SK-N-SH (cell line): ENCODE measurements around the gene MANEAL. TPM values are rescaled to one million over a fixed set of nuclear protein-coding genes. Genes with fewer than 3 reads are reported as not detected.
A peak's percentile ranks its signal among the peaks of the same experiment; 100 is the strongest.

Experiments
- CTCF ChIA-PET: fragments of 300-600, 350-600 bp; formaldehyde crosslinking; extraction: SDS; loops from one replicate; lab custom pipeline; 2021; lab: Yijun Ruan, JAX
- POLR2A ChIA-PET: fragments of 350-600 bp; sonication (Branson Sonifier 250); formaldehyde crosslinking; extraction: SDS; loops from one replicate; lab custom pipeline; 2020; ENCODE audit warnings: antibody characterized with exemption, inconsistent platforms; lab: Yijun Ruan, JAX
- DNase-seq: peaks from one replicate; pipeline ENCODE4 v3.0.0; 2012
- H2AFZ ChIP-seq: fragments of 200-600 bp; sonication (generic); 2 replicates; pipeline ENCODE4 v1.8.1; 2016; ENCODE audit warnings: antibody characterized with exemption, mild to moderate bottlenecking, low read depth
- H3F3A ChIP-seq: fragments of 200-600 bp; sonication (generic); replicated peaks from 2 replicates; pipeline ENCODE3; 2016; ENCODE audit warnings: antibody characterized with exemption, mild to moderate bottlenecking; ENCODE audit not compliant: insufficient read depth
- H3K27ac ChIP-seq, 2 experiments: fragments of 200-500 bp in 1 of 2; fragments of 200-600 bp in 1 of 2; sonication (Bioruptor generic) in 1 of 2; sonication (generic), shearing (Covaris generic) in 1 of 2; 2 replicates each; pipeline versions ENCODE4 v1.5.1 to v1.6.1; 2014 to 2016; ENCODE audit warnings: low read depth in 2 of 2, inconsistent platforms in 1 of 2, low read length in 1 of 2, mild to moderate bottlenecking in 1 of 2, mixed read lengths in 1 of 2
- H3K27me3 ChIP-seq: fragments of 200-600 bp; sonication (generic), shearing (Covaris generic); 2 replicates; pipeline ENCODE4 v1.6.1; 2016; ENCODE audit warnings: mixed run types; ENCODE audit not compliant: insufficient read depth
- H3K36me3 ChIP-seq, 2 experiments: fragments of 200-500 bp in 1 of 2; fragments of 200-600 bp in 1 of 2; sonication (Bioruptor generic) in 1 of 2; sonication (generic) in 1 of 2; replicated peaks in 1 of 2; 2 replicates each; pipeline versions ENCODE3 to v1.5.1; 2014 to 2016; ENCODE audit warnings: low read length in 1 of 2, mild to moderate bottlenecking in 1 of 2; ENCODE audit not compliant: insufficient read depth in 2 of 2, control insufficient read depth in 1 of 2
- H3K4me1 ChIP-seq, 2 experiments: fragments of 200-500 bp in 1 of 2; fragments of 200-600 bp in 1 of 2; sonication (Bioruptor generic) in 1 of 2; sonication (generic), shearing (Covaris generic) in 1 of 2; 2 replicates each; pipeline versions ENCODE4 v1.5.1 to v1.6.1; 2014 to 2016; ENCODE audit warnings: low read depth in 1 of 2, low read length in 1 of 2, mixed run types in 1 of 2; ENCODE audit not compliant: insufficient read depth in 2 of 2, control insufficient read depth in 1 of 2
- H3K4me2 ChIP-seq: fragments of 200-600 bp; sonication (generic), shearing (Covaris generic); 2 replicates; pipeline ENCODE4 v1.6.1; 2017; ENCODE audit warnings: mixed run types
- H3K4me3 ChIP-seq, 2 experiments: fragments of 200-500 bp in 1 of 2; fragments of 200-600 bp in 1 of 2; sonication (Bioruptor generic) in 1 of 2; sonication (generic), shearing (Covaris generic) in 1 of 2; 2 replicates each; pipeline versions ENCODE4 v1.5.1 to v1.8.1; 2014 to 2016; ENCODE audit warnings: low read depth in 2 of 2, inconsistent platforms in 1 of 2, low read length in 1 of 2, mild to moderate bottlenecking in 1 of 2, mixed read lengths in 1 of 2, moderate library complexity in 1 of 2
- H3K79me2 ChIP-seq: fragments of 200-600 bp; sonication (generic); 2 replicates; pipeline ENCODE4 v1.8.1; 2017; ENCODE audit warnings: mild to moderate bottlenecking; ENCODE audit not compliant: insufficient read depth
- H3K9ac ChIP-seq: fragments of 200-600 bp; sonication (generic); 2 replicates; pipeline ENCODE4 v1.6.1; 2017; ENCODE audit warnings: mixed run types
- H3K9me2 ChIP-seq: fragments of 200-600 bp; sonication (generic); 2 replicates; pipeline ENCODE4 v1.6.1; 2017; ENCODE audit warnings: mixed run types
- H3K9me3 ChIP-seq: fragments of 200-600 bp; sonication (generic); 2 replicates; pipeline ENCODE4 v1.6.1; 2017; ENCODE audit warnings: mixed run types, mild to moderate bottlenecking, moderate library complexity
- H4K20me1 ChIP-seq: fragments of 200-600 bp; sonication (generic); 2 replicates; pipeline ENCODE4 v1.6.1; 2017; ENCODE audit warnings: mild to moderate bottlenecking, mixed run types; ENCODE audit not compliant: insufficient read depth
- CHD2 ChIP-seq: fragments of 150-350 bp; IDR thresholded peaks from 2 replicates; pipeline ENCODE4 v1.6.1; 2018; ENCODE audit warnings: low read length; ENCODE audit not compliant: partially characterized antibody
- MXI1 ChIP-seq: IDR thresholded peaks from 2 replicates; pipeline ENCODE4 v1.6.1; 2012; ENCODE audit warnings: mild to moderate bottlenecking, low read depth, low read length, improper control_type of control experiment
- RFX5 ChIP-seq: IDR thresholded peaks from 2 replicates; pipeline ENCODE4 v1.6.1; 2012; ENCODE audit warnings: mild to moderate bottlenecking, improper control_type of control experiment, low read length
- SIN3A ChIP-seq: IDR thresholded peaks from 2 replicates; pipeline ENCODE4 v1.6.1; 2012; ENCODE audit warnings: low read depth, mild to moderate bottlenecking, low read length, moderate library complexity, borderline replicate concordance
- SMC3 ChIP-seq: IDR thresholded peaks from 2 replicates; pipeline ENCODE4 v1.6.1; 2012; ENCODE audit warnings: low read depth, low read length, improper control_type of control experiment
- WGBS: methylation state at CpG from one replicate; pipeline ENCODE4 v1.1.6; 2017; ENCODE audit warnings: low lambda C conversion rate; 5-methylcytosine and 5-hydroxymethylcytosine counted together
- polyA plus RNA-seq, 3 experiments: library from polyadenylated mRNA; depleted of rRNA; stranded (reverse); fragments of >200 nt; gene quantifications; 2 replicates each; pipeline ENCODE4 v1.2.3, GENCODE V29; 2012
- TF ChIP-seq, protein P1 (sequence below): IDR thresholded peaks from 2 replicates; pipeline ENCODE4 v1.4.0; 2012; ENCODE audit warnings: low read depth, borderline replicate concordance
- TF ChIP-seq, protein P2 (sequence below): IDR thresholded peaks from 2 replicates; pipeline ENCODE4 v1.6.1; 2012; ENCODE audit warnings: mild to moderate bottlenecking, low read depth, low read length, moderate library complexity

The MANEAL gene
- polyA plus RNA-seq, 1 of the 3 experiments (the other 2 are of a cell fraction), result 2.7 TPM

DNA sequence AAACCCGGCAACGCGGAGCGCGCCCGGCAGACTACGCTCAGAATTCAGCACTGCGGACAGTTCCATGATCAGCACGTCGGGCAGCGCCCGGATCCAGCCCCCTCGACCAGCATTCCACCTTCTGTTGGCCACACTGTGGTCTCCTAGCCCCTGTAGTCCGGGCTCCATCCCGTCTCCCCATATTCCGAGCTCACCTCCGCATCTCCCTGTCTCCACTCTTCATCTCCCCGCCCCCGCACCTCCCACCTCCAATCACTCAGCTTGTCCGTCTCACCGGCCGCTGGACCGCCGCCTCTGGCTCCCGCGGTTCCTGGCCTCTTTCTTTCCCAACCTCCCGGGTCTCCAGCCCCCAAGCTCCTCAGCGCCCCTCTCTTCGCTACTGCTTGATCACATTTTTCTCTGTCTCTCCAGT lies 29.2 kb upstream of the MANEAL start:
- no peak overlapping the region for H3K27ac ChIP-seq
- peaks cover 40% of the 10 kb centered on the region for H3K27me3 ChIP-seq
- no peak overlapping the region for H3K9ac ChIP-seq
- H3K4me3 ChIP-seq, result peak overlapping the region in 1 of 2 experiments; percentile 42; a peak in 2 of 4 replicates
- no peak overlapping the region for H2AFZ ChIP-seq
- H3K4me2 ChIP-seq, result no peak overlapping the region
- POLR2A ChIA-PET, result interaction anchor here (0.7 to 2.1 kb wide), 3 partner anchors 21 to 43 kb away, joined by 3 to 6 read pairs (median 4); partner anchors contain the start of genes C1orf122 and YRDC
- H3K9me2 ChIP-seq, result no peaks in the 10 kb centered on the region
- H4K20me1 ChIP-seq, result 0 out of 2 replicates have a peak, but pooled peaks cover 3% of the 10 kb centered on the region
- DNase-seq, result peak; percentile 64
- H3K4me1 ChIP-seq, result peaks cover 0 to 13% of the 10 kb centered on the region in 2 experiments; a peak in 1 of 4 replicates
- WGBS, result 6% methylated on average over 25 of the region's 29 CpGs
- no peaks in the 10 kb centered on the region for H3K9me3 ChIP-seq
- CTCF ChIA-PET, result interaction anchor here (0.5 to 2.4 kb wide), 10 partner anchors 10 to 1348 kb away, joined by 3 to 9 read pairs (median 4); a partner anchor contains a TSS
- H3F3A ChIP-seq, result no peaks in the 10 kb centered on the region
- H3K79me2 ChIP-seq, result no peaks in the 10 kb centered on the region
- no peaks in the 10 kb centered on the region for H3K36me3 ChIP-seq
- TF ChIP-seq SMC3, result no peak
- TF ChIP-seq, protein P1, sequence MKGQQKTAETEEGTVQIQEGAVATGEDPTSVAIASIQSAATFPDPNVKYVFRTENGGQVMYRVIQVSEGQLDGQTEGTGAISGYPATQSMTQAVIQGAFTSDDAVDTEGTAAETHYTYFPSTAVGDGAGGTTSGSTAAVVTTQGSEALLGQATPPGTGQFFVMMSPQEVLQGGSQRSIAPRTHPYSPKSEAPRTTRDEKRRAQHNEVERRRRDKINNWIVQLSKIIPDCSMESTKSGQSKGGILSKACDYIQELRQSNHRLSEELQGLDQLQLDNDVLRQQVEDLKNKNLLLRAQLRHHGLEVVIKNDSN, result no peak
- peak; percentile 36; the same call in 1 of the 2 replicates for TF ChIP-seq MXI1
- TF ChIP-seq SIN3A, result peak; percentile 83; the same call in 1 of the 2 replicates
- TF ChIP-seq, protein P2, sequence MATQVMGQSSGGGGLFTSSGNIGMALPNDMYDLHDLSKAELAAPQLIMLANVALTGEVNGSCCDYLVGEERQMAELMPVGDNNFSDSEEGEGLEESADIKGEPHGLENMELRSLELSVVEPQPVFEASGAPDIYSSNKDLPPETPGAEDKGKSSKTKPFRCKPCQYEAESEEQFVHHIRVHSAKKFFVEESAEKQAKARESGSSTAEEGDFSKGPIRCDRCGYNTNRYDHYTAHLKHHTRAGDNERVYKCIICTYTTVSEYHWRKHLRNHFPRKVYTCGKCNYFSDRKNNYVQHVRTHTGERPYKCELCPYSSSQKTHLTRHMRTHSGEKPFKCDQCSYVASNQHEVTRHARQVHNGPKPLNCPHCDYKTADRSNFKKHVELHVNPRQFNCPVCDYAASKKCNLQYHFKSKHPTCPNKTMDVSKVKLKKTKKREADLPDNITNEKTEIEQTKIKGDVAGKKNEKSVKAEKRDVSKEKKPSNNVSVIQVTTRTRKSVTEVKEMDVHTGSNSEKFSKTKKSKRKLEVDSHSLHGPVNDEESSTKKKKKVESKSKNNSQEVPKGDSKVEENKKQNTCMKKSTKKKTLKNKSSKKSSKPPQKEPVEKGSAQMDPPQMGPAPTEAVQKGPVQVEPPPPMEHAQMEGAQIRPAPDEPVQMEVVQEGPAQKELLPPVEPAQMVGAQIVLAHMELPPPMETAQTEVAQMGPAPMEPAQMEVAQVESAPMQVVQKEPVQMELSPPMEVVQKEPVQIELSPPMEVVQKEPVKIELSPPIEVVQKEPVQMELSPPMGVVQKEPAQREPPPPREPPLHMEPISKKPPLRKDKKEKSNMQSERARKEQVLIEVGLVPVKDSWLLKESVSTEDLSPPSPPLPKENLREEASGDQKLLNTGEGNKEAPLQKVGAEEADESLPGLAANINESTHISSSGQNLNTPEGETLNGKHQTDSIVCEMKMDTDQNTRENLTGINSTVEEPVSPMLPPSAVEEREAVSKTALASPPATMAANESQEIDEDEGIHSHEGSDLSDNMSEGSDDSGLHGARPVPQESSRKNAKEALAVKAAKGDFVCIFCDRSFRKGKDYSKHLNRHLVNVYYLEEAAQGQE, result peak; percentile 99

GRCh38 chr1:37764888-37765441 lies 28.7 kb upstream of the MANEAL start, which contains the start of gene EPHA10:
Gene EPHA10 (minus strand): TSS chr1:37765120. CDS start chr1:37765066, 54 bp downstream.
- Histone ChIP-seq H3F3A (no peaks in the 10 kb centered on the region), H4K20me1 (0 out of 2 replicates have a peak, but pooled peaks cover 3% of the 10 kb centered on the region), H3K9ac (no peak within 1 kb of the TSS), H3K9me3 (no peaks in the 10 kb centered on the region), H3K36me3 (no peaks in the 10 kb centered on the region), H3K27ac (no peak within 1 kb of the TSS; a peak in 1 of 4 replicates), H3K4me1 (peaks cover 0 to 13% of the 10 kb centered on the region in 2 experiments; a peak in 1 of 4 replicates), H3K4me2 (peak within 1 kb of the TSS; percentile 24; the same call in 1 of the 2 replicates), H3K27me3 (peaks cover 40% of the 10 kb centered on the region), H2AFZ (no peak within 1 kb of the TSS), H3K9me2 (no peaks in the 10 kb centered on the region), H3K79me2 (no peaks in the 10 kb centered on the region), H3K4me3 (peak within 1 kb of the TSS in 1 of 2 experiments; percentile 42; a peak in 2 of 4 replicates)
- CTCF ChIA-PET, result interaction anchor here (0.5 to 2.4 kb wide), 15 partner anchors 10 to 1347 kb away, joined by 3 to 11 read pairs (median 6); partner anchors contain the start of genes C1orf122, MEAF6, MTF1 and YRDC
- TF ChIP-seq RFX5, result peak; percentile 57; the same call in 1 of the 2 replicates
- TF ChIP-seq CHD2, result no peak
- 7% methylated on average over 24 of the region's 33 CpGs for WGBS
- peak; percentile 97 for DNase-seq
- POLR2A ChIA-PET, result interaction anchor here (0.7 to 2.1 kb wide), 5 partner anchors 21 to 73 kb away, joined by 3 to 6 read pairs (median 5); partner anchors contain the start of genes C1orf122, CDCA8 and YRDC
